Measurements from ENCODE around the gene TSSC4.

The TSSC4 gene

GRCh38 chr11:2386591-2386990 is 14.0 kb upstream of the TSSC4 start:
- no peak for DNase-seq (ENCODE audit: low spot score)

GRCh38 chr11:2387266-2387987 is 13.1 kb upstream of the TSSC4 start:
- DNase-seq (ENCODE audit: low spot score) = peak; percentile 80

GRCh38 chr11:2388431-2389376 is 11.8 kb upstream of the TSSC4 start:
- no peak for DNase-seq (ENCODE audit: low spot score)

GRCh38 chr11:2389377-2390026 is 11.0 kb upstream of the TSSC4 start:
- DNase-seq (ENCODE audit: low spot score) = no peak

- DNase-seq (ENCODE audit: low spot score) = no peak
These were observed 10.3 kb upstream of the TSSC4 start for GRCh38 chr11:2390091-2390724.

- no peak for DNase-seq (ENCODE audit: low spot score)
These were observed 9.8 kb upstream of the TSSC4 start for GRCh38 chr11:2390725-2391151.

- DNase-seq (ENCODE audit: low spot score) = no peak
These were observed 9.2 kb upstream of the TSSC4 start for GRCh38 chr11:2391181-2391975.

- no peak for DNase-seq (ENCODE audit: low spot score)
These were observed 8.2 kb upstream of the TSSC4 start for GRCh38 chr11:2392241-2392959.

GRCh38 chr11:2393111-2393868 is 7.3 kb upstream of the TSSC4 start:
- no peak for DNase-seq (ENCODE audit: low spot score)

GRCh38 chr11:2393941-2394817 is 6.4 kb upstream of the TSSC4 start:
- DNase-seq (ENCODE audit: low spot score) = no peak

- no peak for DNase-seq (ENCODE audit: low spot score)
These were observed 5.8 kb upstream of the TSSC4 start for GRCh38 chr11:2394818-2395105.

- no peak for DNase-seq (ENCODE audit: low spot score)
These were observed 5.3 kb upstream of the TSSC4 start for GRCh38 chr11:2395211-2395730.

- DNase-seq (ENCODE audit: low spot score) = no peak
These were observed 4.7 kb upstream of the TSSC4 start for GRCh38 chr11:2395856-2396255.

GRCh38 chr11:2396471-2396870 is 4.1 kb upstream of the TSSC4 start:
- DNase-seq (ENCODE audit: low spot score) = no peak

- DNase-seq (ENCODE audit: low spot score) = no peak
These were observed 3.5 kb upstream of the TSSC4 start for GRCh38 chr11:2397005-2397404.

- DNase-seq (ENCODE audit: low spot score) = no peak
These were observed 1.7 kb upstream of the TSSC4 start for GRCh38 chr11:2398664-2399355.

- peak; percentile 46 for DNase-seq (ENCODE audit: low spot score)
These were observed 972 bp upstream of the TSSC4 start for GRCh38 chr11:2399488-2400068.
